Muscle of back (tissue), 11 donors: ENCODE results near the gene CD8A. TPM values are rescaled to one million over a fixed set of nuclear protein-coding genes. Genes with fewer than 3 reads are reported as not detected.

Experiments
- DNase-seq, 3 donors: peaks; one replicate each; pipeline versions ENCODE4 v3.0.0 to v3.0.0-alpha.2; 2013
- polyA plus RNA-seq, 10 donors: library from polyadenylated mRNA; unstranded; fragments of 120-200 nt; gene quantifications; one replicate each; pipeline ENCODE4 v1.2.1, GENCODE V29; 2013; ENCODE audit not compliant: insufficient read length in 10 of 10

CD8A gene
- polyA plus RNA-seq, 10 donors, result 0.12 to 0.80 (median 0.23) TPM

DNA sequence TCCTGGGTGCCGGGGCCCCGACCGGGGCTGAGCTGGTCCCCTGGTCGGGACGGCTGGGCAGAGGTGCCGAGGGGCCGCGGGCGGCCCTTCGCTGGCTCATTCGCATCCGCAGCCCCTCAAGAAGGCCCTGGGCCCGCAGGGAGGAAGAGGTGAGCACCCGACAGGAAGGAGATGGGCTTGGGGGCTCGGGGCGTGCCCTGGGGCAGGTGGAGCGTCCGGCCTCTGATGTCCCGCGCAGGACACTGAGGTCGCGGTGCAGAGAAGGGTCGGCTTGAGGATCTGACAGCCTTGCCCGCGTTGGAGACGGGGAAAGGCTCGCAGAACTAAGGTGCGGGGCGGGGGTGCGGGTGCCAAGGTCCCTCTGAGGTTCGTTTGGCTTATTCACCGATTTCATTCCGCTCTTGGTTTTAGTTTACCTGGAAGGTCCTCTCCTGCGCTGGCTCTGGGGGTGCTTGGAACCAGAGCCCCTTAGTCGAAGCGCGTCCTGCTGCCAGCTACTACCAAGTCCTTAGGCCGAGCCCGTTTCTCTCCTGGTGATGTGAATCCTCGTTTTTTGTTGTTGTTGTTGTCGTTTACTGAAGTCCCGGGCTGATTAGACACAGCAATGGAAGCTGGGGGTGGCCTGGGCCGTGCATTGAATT, 18.9 kb upstream of the CD8A start:
- peak in 1 of 3 donors; percentile 12 for DNase-seq

GRCh38 chr2:86808315-86809161, 17.8 kb upstream of the CD8A start:
- peak; percentile 73 to 91 (median 88) for DNase-seq

DNA sequence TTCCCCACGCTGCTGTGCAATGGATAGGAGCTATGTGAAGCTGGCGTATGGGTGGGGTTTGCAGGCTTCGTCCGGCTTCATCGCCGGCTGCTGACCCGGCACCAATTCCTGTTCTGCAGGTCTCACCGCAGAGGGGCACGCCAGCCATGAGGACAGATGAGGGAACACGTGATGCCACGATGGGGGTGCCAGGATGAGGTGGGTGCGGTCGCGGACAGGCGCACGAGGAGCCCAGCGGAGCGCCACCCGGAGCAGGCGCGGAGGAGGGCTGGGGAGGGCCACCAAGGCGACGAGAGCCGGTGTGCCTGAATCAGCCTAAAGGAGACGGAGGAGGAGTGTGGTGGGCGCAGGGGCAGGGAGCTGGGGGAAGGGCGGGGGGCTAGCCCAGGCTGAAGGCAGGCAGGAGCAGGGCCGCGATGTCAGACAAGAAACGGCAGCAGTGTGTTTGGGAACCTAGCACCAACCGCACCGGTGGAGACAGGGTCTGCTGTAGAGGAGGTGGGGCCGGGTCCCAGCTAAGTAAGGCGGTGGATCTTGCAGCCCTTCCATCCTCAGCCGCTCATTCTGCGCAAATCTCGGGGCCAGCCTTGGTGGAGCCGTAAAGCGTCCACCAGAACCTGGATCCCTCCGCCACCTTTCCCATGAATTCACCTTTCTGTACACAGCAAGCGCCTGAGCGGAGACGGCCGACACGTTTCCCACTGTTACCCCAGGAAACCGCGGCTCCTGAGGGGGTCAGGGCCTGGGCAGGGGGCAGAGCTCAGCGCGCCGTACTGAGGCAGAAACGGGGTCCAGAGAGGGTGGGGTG, 17.0 kb upstream of the CD8A start:
- peak in 2 of 3 donors; percentile 8 to 74 for DNase-seq

DNA sequence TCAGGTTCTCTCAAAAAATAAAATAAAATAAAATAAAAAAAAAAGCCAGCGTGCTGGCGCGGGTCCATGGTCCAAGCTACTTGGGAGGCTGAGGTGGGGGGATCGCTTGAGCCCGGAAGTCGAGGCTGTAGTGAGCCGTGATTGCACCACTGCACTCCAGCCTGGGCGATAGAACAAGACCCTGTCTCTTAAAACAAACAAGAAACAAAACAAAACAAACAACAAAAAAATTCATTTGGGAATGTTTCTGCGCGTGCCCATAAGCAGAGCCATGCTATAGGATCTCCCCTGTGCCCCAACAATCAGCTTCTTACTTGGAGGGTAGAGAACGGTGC, 16.4 kb upstream of the CD8A start:
- DNase-seq, result no peak

GRCh38 chr2:86806059-86806857, 15.5 kb upstream of the CD8A start:
- DNase-seq, result no peak

DNA sequence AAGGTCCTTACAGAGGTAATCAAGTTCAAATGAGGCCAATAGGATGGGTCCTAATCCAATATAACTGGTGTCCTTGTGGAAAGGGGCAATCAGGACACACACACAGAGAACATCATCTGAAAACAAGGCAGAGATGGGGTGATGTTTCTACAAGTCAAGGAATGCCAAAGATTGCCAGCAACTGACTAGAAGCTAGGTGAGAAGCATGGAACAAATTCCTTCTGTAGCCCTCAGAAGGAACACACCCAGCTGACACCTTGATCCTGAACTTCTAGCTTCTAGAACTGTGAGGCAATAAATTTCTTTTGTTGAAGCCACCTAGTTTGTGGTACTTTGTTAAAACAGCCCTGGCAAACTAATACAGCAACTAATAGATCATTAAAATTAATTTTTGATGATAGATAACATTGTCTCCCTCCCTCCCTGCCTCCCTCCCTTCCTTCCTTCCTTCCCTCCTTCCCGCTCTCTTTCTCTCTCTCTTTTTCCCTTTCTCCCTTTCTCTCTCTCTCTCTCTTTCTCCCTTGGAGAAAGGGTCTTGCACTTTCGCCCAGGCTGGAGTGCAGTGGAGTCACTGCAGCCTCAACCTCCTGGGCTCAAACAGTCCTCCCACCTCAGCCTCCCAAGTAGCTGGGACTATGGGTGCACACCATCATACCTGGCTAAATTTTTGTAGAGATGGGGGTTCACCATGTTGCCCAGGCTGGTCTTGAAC, 10.3 kb upstream of the CD8A start:
- DNase-seq, result no peak

DNA sequence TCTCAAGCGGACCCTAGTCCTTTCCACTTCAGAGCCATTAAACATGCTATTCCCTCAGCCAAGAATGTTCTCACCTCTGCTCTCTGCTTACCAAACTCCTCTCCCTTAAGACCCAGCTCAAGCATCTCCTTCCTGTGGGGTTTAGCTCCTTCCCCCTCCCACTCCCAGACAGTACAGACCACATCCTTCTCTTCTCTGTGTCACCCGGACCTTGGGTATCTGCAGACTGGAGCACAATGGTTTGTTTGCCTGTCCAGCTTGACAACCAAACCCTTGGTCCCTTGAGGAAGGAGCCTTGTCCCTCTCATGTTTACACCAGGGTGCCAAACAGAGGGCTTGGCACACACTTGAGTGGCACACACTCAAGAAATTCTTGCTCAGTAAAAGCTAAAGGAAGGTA, 4.1 kb upstream of the CD8A start:
- no peak for DNase-seq

GRCh38 chr2:86793752-86794151, 3.0 kb upstream of the CD8A start:
- no peak for DNase-seq

DNA sequence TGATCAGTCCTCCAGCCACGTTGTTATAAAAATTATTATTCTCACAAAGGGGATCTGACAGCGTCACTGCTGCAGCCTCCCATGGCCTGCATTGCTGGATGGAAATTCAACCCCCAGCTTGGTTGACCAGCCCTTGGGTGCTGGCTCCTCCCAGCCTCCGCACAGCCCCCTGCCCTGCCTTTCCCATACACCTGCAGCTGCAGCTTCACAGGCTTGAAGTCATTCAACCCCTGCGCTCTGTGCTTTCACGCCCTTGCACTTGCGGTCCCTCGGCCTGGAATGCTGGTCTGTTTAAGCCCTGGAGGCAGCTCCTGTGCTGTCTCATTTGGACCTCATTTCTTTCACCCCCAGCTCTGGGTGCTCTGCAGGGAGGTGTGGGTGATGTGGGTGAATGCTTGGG, 860 bp upstream of the CD8A start:
- no peak for DNase-seq

GRCh38 chr2:86790134-86790675, 508 bp downstream of the CD8A start:
- DNase-seq, result peak in 1 of 3 donors; percentile 29

DNA sequence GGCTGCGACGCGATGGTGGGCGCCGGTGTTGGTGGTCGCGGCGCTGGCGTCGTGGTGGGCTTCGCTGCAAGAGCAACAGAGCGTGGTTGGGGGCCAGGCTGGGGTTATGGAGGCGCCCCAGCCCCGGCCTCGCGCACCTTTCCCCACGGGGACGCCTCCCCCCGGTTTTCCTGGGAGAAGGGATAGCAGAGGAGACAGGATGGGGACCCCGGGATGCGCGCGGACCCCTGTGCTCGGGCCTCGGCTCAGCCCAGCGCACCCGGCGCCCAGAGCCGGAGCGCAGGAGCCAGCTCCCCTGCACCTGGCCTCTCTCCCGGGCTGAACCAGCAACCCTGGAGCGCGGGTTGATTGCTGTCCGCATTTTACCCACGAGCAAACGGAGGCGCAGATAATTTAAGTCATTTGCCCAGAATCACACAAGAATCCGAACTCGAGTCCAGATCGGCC, 1.0 kb downstream of the CD8A start:
- peak in 1 of 3 donors; percentile 11 for DNase-seq

- peak in 1 of 3 donors; percentile 48 for DNase-seq
Measured at GRCh38 chr2:86788881-86789686, 1.6 kb downstream of the CD8A start.

- DNase-seq, result no peak
Measured at GRCh38 chr2:86788165-86788564, 2.5 kb downstream of the CD8A start.

GRCh38 chr2:86787736-86788135, 3.0 kb downstream of the CD8A start:
- DNase-seq, result peak; percentile 12 to 39 (median 25)

DNA sequence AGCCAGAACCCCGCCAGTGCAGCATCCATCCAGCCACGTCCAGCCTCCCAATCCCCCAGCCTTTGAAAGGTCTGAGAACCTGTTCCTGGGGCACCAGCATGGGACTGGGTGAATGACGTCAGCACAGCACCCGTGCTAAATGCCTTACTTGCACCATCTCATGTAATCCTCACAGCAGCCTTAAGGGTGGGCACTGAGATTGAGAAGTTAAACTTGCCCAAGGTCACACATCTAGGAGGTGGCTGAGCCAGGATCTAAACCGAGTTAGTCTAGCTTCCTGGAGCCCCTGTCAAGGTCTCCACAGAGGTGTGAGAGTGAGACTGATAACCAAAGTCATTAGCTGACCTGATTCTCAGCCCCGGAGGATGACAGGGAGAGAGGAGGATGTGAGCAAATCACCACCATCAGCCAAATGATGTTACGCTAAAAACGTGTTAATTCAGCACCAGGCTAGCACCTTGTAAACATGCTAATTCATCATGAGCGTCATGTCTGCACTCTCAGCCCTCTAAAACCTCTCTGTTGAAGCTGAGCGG, 4.6 kb downstream of the CD8A start:
- no peak for DNase-seq

- DNase-seq, result no peak
Measured at GRCh38 chr2:86785456-86785855, 5.3 kb downstream of the CD8A start.

GRCh38 chr2:86783615-86784339, 6.9 kb downstream of the CD8A start:
- no peak for DNase-seq

GRCh38 chr2:86782748-86783147, 8.0 kb downstream of the CD8A start:
- DNase-seq, result no peak

GRCh38 chr2:86781363-86781762, 9.3 kb downstream of the CD8A start:
- DNase-seq, result no peak
